HCT116 (cell line): ENCODE results near the gene TLR9. TPM values are rescaled to one million over a fixed set of nuclear protein-coding genes. Genes with fewer than 3 reads are reported as not detected.

Source experiments
- ATAC-seq: fragments of 200-7000 bp; cut with Tn5 transposase; 2 replicates; pipeline ENCODE4 v1.9.1; 2020; ENCODE audit warnings: mild to moderate bottlenecking, moderate library complexity
- BruUV-seq: library from RNA; stranded (reverse); fragments of 400-500 nt; replicated peaks from 2 replicates; lab custom pipeline; 2021; lab: Mats Ljungman, UMichigan
- CTCF ChIA-PET: fragments of 300-600 bp; sonication (Branson Sonifier 250); formaldehyde crosslinking; loops from one replicate; lab custom pipeline; 2021; ENCODE audit warnings: antibody characterized with exemption; lab: Charles Lee
- POLR2A ChIA-PET: fragments of 300-600, 350-600 bp; sonication (Branson Sonifier 250); formaldehyde crosslinking; loops from one replicate; lab custom pipeline; 2021; ENCODE audit warnings: antibody characterized with exemption; lab: Charles Lee
- RAD21 ChIA-PET, 2 experiments: fragments of 300-600 bp; sonication (Branson Sonifier 250); formaldehyde crosslinking; loops; one replicate each; lab custom pipeline; 2023; ENCODE audit warnings: low total read pairs in 2 of 2; ENCODE audit not compliant: uncharacterized antibody in 2 of 2, unreplicated experiment in 2 of 2, low non-redundant PET in 1 of 2; lab: Charles Lee
- DNase-seq: peaks from one replicate; pipeline ENCODE4 v3.0.0-alpha.2; 2010; ENCODE audit warnings: low read depth, low spot score
- H2AFZ ChIP-seq: fragments of 200-600 bp; shearing (Covaris generic), sonication (generic); 2 replicates; pipeline ENCODE4 v1.6.1; 2017; ENCODE audit warnings: low read depth, mixed run types, mixed read lengths, antibody characterized with exemption, low read length; ENCODE audit not compliant: poor library complexity, severe bottlenecking
- H3K27ac ChIP-seq: 2 replicates; pipeline ENCODE4 v1.5.1; 2012; ENCODE audit warnings: low read depth, low read length
- H3K27me3 ChIP-seq: fragments of 200-600 bp; sonication (generic); 2 replicates; pipeline ENCODE4 v1.6.1; 2016; ENCODE audit warnings: mixed run types, low read length, mixed read lengths; ENCODE audit not compliant: insufficient read depth
- H3K36me3 ChIP-seq, 2 experiments: fragments of 200-500 bp in 1 of 2; fragments of 200-600 bp in 1 of 2; sonication (Bioruptor generic) in 1 of 2; sonication (generic) in 1 of 2; 2 replicates each; pipeline versions ENCODE4 v1.5.1 to v1.6.1; 2014 to 2016; ENCODE audit warnings: low read length in 2 of 2, inconsistent platforms in 1 of 2, mixed read lengths in 1 of 2, mixed run types in 1 of 2; ENCODE audit not compliant: insufficient read depth in 2 of 2, control insufficient read depth in 1 of 2
- H3K4me1 ChIP-seq, 2 experiments: fragments of 200-600 bp in 1 of 2; sonication (generic) in 1 of 2; 2 replicates each; pipeline versions ENCODE4 v1.5.1 to v1.6.1; 2012 to 2017; ENCODE audit warnings: low read length in 2 of 2, inconsistent platforms in 1 of 2, mild to moderate bottlenecking in 1 of 2, mixed read lengths in 1 of 2, mixed run types in 1 of 2, moderate library complexity in 1 of 2; ENCODE audit not compliant: insufficient read depth in 2 of 2, control insufficient read depth in 1 of 2
- H3K4me2 ChIP-seq: fragments of 200-600 bp; sonication (generic); 2 replicates; pipeline ENCODE4 v1.6.1; 2017; ENCODE audit warnings: mixed run types, low read length, mixed read lengths
- H3K4me3 ChIP-seq, 2 experiments: fragments of 200-600 bp in 1 of 2; sonication (generic) in 1 of 2; replicated peaks in 1 of 2; 2 replicates each; pipeline ENCODE4 v1.5.1; 2011 to 2016; ENCODE audit warnings: low read length in 2 of 2, control low read depth in 1 of 2, low read depth in 1 of 2, mild to moderate bottlenecking in 1 of 2, mixed read lengths in 1 of 2, mixed run types in 1 of 2
- H3K79me2 ChIP-seq: fragments of 200-600 bp; sonication (generic); 2 replicates; pipeline ENCODE4 v1.6.1; 2017; ENCODE audit warnings: mild to moderate bottlenecking, mixed run types, low read length, moderate library complexity, mixed read lengths; ENCODE audit not compliant: insufficient read depth
- H3K9ac ChIP-seq: fragments of 200-600 bp; sonication (generic); 2 replicates; pipeline ENCODE4 v1.6.1; 2016; ENCODE audit warnings: low read length, mixed read lengths
- H3K9me2 ChIP-seq: fragments of 200-600 bp; sonication (generic), shearing (Covaris generic); 2 replicates; pipeline ENCODE4 v1.6.1; 2017; ENCODE audit warnings: mixed run types, mild to moderate bottlenecking, moderate library complexity; ENCODE audit not compliant: insufficient read depth
- H3K9me3 ChIP-seq, 2 experiments: fragments of 200-500 bp in 1 of 2; fragments of 200-600 bp in 1 of 2; sonication (Bioruptor generic) in 1 of 2; sonication (generic) in 1 of 2; 2 replicates each; pipeline ENCODE4 v1.6.1; 2014 to 2017; ENCODE audit warnings: low read length in 2 of 2, mixed read lengths in 2 of 2, inconsistent platforms in 1 of 2, low read depth in 1 of 2, mild to moderate bottlenecking in 1 of 2, mixed run types in 1 of 2, moderate library complexity in 1 of 2; ENCODE audit not compliant: control insufficient read depth in 1 of 2, insufficient read depth in 1 of 2
- H4K20me1 ChIP-seq: fragments of 200-600 bp; sonication (generic), shearing (Covaris generic); 2 replicates; pipeline ENCODE4 v1.6.1; 2017; ENCODE audit warnings: mixed run types, mild to moderate bottlenecking, moderate library complexity; ENCODE audit not compliant: insufficient read depth
- CEBPB ChIP-seq: IDR thresholded peaks from 2 replicates; pipeline ENCODE4 v1.6.1; 2012; ENCODE audit warnings: low read depth
- EZH2 ChIP-seq: fragments of 200-600 bp; sonication (generic); IDR thresholded peaks from 2 replicates; pipeline ENCODE4 v1.6.1; 2017; ENCODE audit warnings: antibody characterized with exemption, mixed run types
- FOSL1 ChIP-seq: IDR thresholded peaks from 2 replicates; pipeline ENCODE4 v1.6.1; 2012; ENCODE audit warnings: low read depth
- RAD21 ChIP-seq: IDR thresholded peaks from 2 replicates; pipeline ENCODE4 v1.6.1; 2012; ENCODE audit warnings: low read depth, mild to moderate bottlenecking
- SIN3A ChIP-seq: IDR thresholded peaks from 2 replicates; pipeline ENCODE4 v1.6.1; 2012; ENCODE audit warnings: low read depth
- SP1 ChIP-seq: IDR thresholded peaks from 2 replicates; pipeline ENCODE4 v1.6.1; 2012; ENCODE audit warnings: low read depth
- SRF ChIP-seq: IDR thresholded peaks from 2 replicates; pipeline ENCODE4 v1.6.1; 2012; ENCODE audit warnings: low read depth
- ZFX ChIP-seq: fragments of 450-650 bp; IDR thresholded peaks from 2 replicates; pipeline ENCODE4 v1.6.1; 2017
- intact Hi-C: fragments of 100-400 bp; cut with micrococcal nuclease; formaldehyde crosslinking; loops from 2 replicates; pipeline ENCODE4 v1.10.0; 2022
- total RNA-seq: library from RNA; stranded (reverse); gene quantifications from one replicate; pipeline ENCODE4 v1.2.1, GENCODE V29; 2021; ENCODE audit not compliant: unreplicated experiment
- TF ChIP-seq, protein P1 (sequence below), 3 experiments: fragments of 200-600 bp in 1 of 3; sonication (generic) in 1 of 3; IDR thresholded peaks in 2 of 3; conservative IDR thresholded peaks in 1 of 3; 2 replicates each; pipeline ENCODE4 v1.5.1; 2012 to 2017; ENCODE audit warnings: low read depth in 2 of 3, low read length in 2 of 3, antibody characterized with exemption in 1 of 3, borderline replicate concordance in 1 of 3, control low read depth in 1 of 3, mild to moderate bottlenecking in 1 of 3, mixed read lengths in 1 of 3, mixed run types in 1 of 3, moderate library complexity in 1 of 3; ENCODE audit not compliant: insufficient read depth in 1 of 3

TLR9 gene
- total RNA-seq, 1 experiment from 2014 or later: 0.15 TPM

DNA sequence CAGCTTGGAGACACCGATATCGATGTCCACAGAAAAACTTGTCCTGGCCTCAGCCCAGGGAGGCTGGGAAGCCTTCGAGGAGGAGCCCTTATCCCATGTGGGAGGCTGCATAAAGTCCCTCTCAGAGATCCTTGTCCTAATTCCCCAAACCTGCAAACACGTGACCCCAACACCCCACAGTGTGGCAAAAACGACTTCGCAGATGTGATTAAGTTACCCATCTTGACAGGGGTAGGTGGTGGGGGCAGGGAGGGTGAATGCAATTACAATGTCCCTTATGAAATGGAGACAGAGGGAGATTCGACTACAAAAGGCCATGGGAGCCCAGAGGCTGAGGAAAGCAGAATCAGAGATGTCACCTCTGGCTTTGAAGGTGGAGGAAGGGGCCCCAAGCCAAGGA is 2.3 kb upstream of the TLR9 start:
- ChIA-PET RAD21 (no interaction called here), CTCF (interaction anchor here (0.8 to 1.6 kb wide), 2 partner anchors 11 to 51 kb away, joined by 3 to 5 read pairs; partner anchors contain the start of gene WDR82), POLR2A (no interaction called here)
- H3K4me1 ChIP-seq: no peaks in the 10 kb centered on the region
- peaks cover 17% of the 10 kb centered on the region in 2 experiments; a peak in 3 of 4 replicates for H3K36me3 ChIP-seq
- no peaks in the 10 kb centered on the region for H3K79me2 ChIP-seq
- no peak overlapping the region for H3K9ac ChIP-seq
- DNase-seq (no peak), ATAC-seq (no peak)
- H3K9me3 ChIP-seq: no peaks in the 10 kb centered on the region
- BruUV-seq: no TSS peak
- no peaks in the 10 kb centered on the region for H3K9me2 ChIP-seq
- intact Hi-C loops: no loop called here
- no peak overlapping the region for H2AFZ ChIP-seq
- no peak overlapping the region for H3K4me2 ChIP-seq
- H3K27me3 ChIP-seq: no peaks in the 10 kb centered on the region
- no peak overlapping the region for H3K27ac ChIP-seq
- TF ChIP-seq SRF (no peak), EZH2 (no peak), ZFX (no peak), CEBPB (no peak), SIN3A (no peak), FOSL1 (no peak)
- no peak overlapping the region for H3K4me3 ChIP-seq
- no peaks in the 10 kb centered on the region for H4K20me1 ChIP-seq

DNA sequence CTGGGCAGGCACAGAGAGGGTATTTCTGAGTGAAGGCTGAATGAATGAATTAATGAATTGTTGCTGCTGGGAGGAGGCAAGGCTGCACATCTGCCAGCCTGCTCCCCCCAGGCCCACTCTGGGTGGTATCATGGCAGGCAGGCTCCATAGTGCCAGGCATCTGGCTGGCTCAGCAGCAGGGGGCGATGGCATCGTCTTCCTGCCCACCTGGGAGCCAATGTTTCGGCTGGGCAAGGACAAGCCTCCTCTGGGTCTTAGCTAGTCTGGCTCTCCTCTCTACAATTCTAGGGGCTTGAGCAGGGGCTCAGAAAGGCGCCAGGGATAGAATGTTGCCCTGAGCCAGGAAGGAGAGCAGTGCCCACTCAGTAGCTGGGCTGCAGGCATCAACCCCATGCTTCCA is 1.7 kb upstream of the TLR9 start:
- H2AFZ ChIP-seq: no peak overlapping the region
- intact Hi-C loops: no loop called here
- POLR2A ChIA-PET: interaction anchor here (0.9 kb wide), 1 partner anchor 10 kb away, joined by 4 read pairs; no protein-coding TSS in a partner anchor

More for the DNA sequence above, 1.7 kb upstream of the TLR9 start:
- TF ChIP-seq RAD21: no peak
- TF ChIP-seq SP1: no peak
- TF ChIP-seq, protein P1, sequence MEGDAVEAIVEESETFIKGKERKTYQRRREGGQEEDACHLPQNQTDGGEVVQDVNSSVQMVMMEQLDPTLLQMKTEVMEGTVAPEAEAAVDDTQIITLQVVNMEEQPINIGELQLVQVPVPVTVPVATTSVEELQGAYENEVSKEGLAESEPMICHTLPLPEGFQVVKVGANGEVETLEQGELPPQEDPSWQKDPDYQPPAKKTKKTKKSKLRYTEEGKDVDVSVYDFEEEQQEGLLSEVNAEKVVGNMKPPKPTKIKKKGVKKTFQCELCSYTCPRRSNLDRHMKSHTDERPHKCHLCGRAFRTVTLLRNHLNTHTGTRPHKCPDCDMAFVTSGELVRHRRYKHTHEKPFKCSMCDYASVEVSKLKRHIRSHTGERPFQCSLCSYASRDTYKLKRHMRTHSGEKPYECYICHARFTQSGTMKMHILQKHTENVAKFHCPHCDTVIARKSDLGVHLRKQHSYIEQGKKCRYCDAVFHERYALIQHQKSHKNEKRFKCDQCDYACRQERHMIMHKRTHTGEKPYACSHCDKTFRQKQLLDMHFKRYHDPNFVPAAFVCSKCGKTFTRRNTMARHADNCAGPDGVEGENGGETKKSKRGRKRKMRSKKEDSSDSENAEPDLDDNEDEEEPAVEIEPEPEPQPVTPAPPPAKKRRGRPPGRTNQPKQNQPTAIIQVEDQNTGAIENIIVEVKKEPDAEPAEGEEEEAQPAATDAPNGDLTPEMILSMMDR (IDR thresholded peaks at IDR 0.05 in 2 of 3, conservative IDR thresholded peaks at IDR 0.05 in 1 of 3; ENCODE audit: borderline replicate concordance in 1 of 3, insufficient read depth in 1 of 3, low read depth in 2 of 3, low read length in 2 of 3): peak in 2 of 3 experiments; percentile 30 to 38; a peak in 3 of 6 replicates
- ChIA-PET RAD21 (no interaction called here), CTCF (interaction anchor here (0.8 to 1.6 kb wide), 2 partner anchors 10 to 52 kb away, joined by 3 to 5 read pairs; partner anchors contain the start of gene WDR82)
- no peaks in the 10 kb centered on the region for H3K79me2 ChIP-seq
- H3K9me3 ChIP-seq: no peaks in the 10 kb centered on the region
- ATAC-seq (0 out of 2 replicates have a peak, but pooled peaks have one; percentile 22), DNase-seq (no peak)
- no peaks in the 10 kb centered on the region for H3K27me3 ChIP-seq
- BruUV-seq: no TSS peak
- H3K4me3 ChIP-seq: no peak overlapping the region
- no peaks in the 10 kb centered on the region for H3K4me1 ChIP-seq
- H3K9me2 ChIP-seq: no peaks in the 10 kb centered on the region
- H3K9ac ChIP-seq: no peak overlapping the region
- peaks cover 17% of the 10 kb centered on the region in 2 experiments; a peak in 3 of 4 replicates for H3K36me3 ChIP-seq
- no peaks in the 10 kb centered on the region for H4K20me1 ChIP-seq
- no peak overlapping the region for H3K27ac ChIP-seq
- no peak overlapping the region for H3K4me2 ChIP-seq
